Measurements from ENCODE around the gene STIMATE.

Gene STIMATE

DNA sequence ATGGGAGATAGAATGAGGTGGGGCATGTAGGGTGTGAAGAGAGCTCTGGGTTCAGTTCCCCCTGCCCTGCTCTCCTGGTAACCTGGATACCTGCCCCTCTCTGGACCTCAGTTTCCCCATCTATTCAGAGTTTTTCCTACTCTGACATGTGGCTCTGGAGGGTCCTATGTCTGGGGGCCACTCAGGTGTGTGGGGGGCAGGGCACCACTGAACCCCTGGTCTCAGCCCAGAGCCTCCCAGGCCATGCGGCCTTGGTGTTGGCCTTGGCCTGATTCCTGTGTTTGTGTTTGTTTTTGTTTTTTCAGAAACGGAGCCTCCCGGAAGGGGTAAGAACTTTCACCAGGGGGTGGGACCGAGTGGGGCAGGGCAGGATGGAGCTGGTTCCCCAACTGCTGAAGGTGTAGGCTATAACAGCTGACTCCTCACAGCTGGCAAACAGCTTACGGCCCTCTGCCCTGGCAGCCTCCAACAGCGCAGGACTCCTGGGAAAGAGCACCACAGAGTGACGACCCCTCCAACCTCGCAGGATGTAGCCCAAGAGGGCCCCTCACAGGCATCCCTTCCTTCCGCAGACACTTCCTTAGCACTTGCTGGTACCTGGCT lies 101.9 kb downstream of the STIMATE start:
- TF ChIP-seq EZH2phosphoT487 (IDR thresholded peaks at IDR 0.05; ENCODE audit: borderline replicate concordance, low read length) (no peak), CTCF (IDR thresholded peaks at IDR 0.05; ENCODE audit: low read depth, low read length, poor library complexity, severe bottlenecking) (no peak)

DNA sequence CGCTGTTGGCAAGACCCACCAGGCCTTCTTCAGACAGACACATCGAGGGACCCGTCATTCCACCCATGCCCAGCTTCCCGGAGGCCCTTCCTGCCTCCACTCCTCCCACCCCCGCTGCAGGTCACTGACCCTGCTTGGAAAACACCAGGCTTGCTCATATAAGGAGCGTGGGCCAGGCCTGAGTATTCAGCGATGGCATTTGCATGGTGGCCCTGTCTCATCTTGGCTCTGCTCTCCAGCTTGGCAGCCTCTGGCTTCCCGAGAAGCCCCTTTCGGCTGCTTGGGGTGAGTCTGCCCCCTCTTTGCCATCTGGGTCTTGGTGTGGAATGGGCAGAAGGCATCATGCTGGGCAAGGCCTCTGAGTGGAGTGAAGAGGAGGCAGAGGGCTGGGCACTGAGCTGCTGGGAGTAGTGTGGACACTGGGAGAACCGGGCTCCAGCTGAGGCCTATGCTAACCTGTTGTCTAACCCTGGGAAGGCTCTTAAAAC lies 102.7 kb downstream of the STIMATE start, which contains the start of gene ITIH3:
ITIH3 (plus strand) TSS at position 185 of the 488 bp plus-strand sequence; CDS start at position 193, 8 bp downstream.
- no peaks in the 10 kb centered on the region for H4K20me1 ChIP-seq (ENCODE audit: control insufficient read depth, insufficient read depth, low read depth, low read length)
- no peaks in the 10 kb centered on the region for H3K9me3 ChIP-seq (ENCODE audit: control insufficient read depth, insufficient read depth, low read length)
- no peaks in the 10 kb centered on the region for H3K27me3 ChIP-seq (ENCODE audit: control insufficient read depth, low read length)
- H3K27ac ChIP-seq (ENCODE audit: low read depth, low read length) = no peak within 1 kb of the TSS
- H3K79me2 ChIP-seq (ENCODE audit: control insufficient read depth, low read length) = no peaks in the 10 kb centered on the region
- H3K4me1 ChIP-seq (ENCODE audit: control insufficient read depth, low read length) = no peaks in the 10 kb centered on the region
- H3K4me3 ChIP-seq (ENCODE audit: low read length) = no peak within 1 kb of the TSS
- no peaks in the 10 kb centered on the region for H3K9me2 ChIP-seq (replicated peaks; ENCODE audit: control insufficient read depth, low read length)
- no peak within 1 kb of the TSS for H3K4me2 ChIP-seq (ENCODE audit: low read length)
- no peaks in the 10 kb centered on the region for H3F3A ChIP-seq (ENCODE audit: control insufficient read depth, insufficient read depth)
- TF ChIP-seq CTCF (IDR thresholded peaks at IDR 0.05; ENCODE audit: low read depth, low read length, poor library complexity, severe bottlenecking) = no peak
- TF ChIP-seq EZH2phosphoT487 (IDR thresholded peaks at IDR 0.05; ENCODE audit: borderline replicate concordance, low read length) = no peak
- no peaks in the 10 kb centered on the region for H3K36me3 ChIP-seq (ENCODE audit: control insufficient read depth, low read length)

More for the DNA sequence above, 101.9 kb downstream of the STIMATE start:
- no peaks in the 10 kb centered on the region for H3K9me2 ChIP-seq (replicated peaks; ENCODE audit: control insufficient read depth, low read length)
- H3K27ac ChIP-seq (ENCODE audit: low read depth, low read length) = no peak overlapping the region
- H3K4me2 ChIP-seq (ENCODE audit: low read length) = no peak overlapping the region
- H3K36me3 ChIP-seq (ENCODE audit: control insufficient read depth, low read length) = no peaks in the 10 kb centered on the region
- no peak overlapping the region for H3K4me3 ChIP-seq (ENCODE audit: low read length)
- H4K20me1 ChIP-seq (ENCODE audit: control insufficient read depth, insufficient read depth, low read depth, low read length) = no peaks in the 10 kb centered on the region
- no peaks in the 10 kb centered on the region for H3K79me2 ChIP-seq (ENCODE audit: control insufficient read depth, low read length)
- H3K27me3 ChIP-seq (ENCODE audit: control insufficient read depth, low read length) = no peaks in the 10 kb centered on the region
- H3F3A ChIP-seq (ENCODE audit: control insufficient read depth, insufficient read depth) = no peaks in the 10 kb centered on the region
- H3K4me1 ChIP-seq (ENCODE audit: control insufficient read depth, low read length) = no peaks in the 10 kb centered on the region
- H3K9me3 ChIP-seq (ENCODE audit: control insufficient read depth, insufficient read depth, low read length) = no peaks in the 10 kb centered on the region

DNA sequence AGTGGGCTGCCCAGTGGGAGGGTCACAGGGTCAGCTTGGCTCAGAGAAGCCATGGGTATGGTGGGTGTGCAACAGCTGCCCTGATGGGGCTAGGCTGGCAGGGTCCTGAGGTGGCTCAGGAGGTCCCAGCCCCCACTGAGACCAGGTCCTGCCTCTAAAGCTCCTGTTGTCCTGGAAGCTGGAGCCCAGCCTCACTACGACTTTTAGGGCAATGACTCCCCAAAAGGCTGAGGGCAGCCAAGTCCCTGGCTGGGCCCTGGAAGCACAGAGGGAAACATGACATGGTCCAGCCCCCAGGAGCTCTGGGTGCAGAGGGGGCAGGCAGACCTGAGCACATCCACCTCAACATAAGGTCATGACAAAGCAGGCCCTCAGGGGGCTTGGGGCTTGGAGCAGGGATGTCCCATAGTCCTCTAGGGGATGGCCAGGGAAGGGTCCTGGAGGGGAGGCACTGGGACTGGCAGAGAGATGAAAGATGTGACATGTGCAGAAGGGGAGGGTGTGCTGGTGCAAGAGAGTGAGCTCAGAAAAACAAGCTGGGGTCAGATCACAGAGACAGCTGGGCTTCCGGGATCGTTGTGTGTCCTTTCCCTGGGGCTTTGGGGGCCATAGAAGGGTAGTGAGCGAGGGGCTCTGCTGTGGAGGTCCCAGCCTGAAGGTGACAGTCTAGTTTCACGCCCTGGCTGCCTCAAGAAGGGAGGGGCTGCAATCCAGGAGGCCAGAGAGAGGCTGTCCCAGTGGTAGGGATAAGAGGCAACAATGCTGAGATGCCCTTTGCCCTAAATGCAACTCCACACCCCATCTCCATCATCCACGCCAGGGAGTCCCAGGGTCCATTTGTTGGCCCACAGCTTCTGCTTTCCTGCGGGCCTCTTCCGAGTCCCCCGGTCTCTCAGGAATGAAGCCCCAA lies 103.4 kb downstream of the STIMATE start:
- H3K4me2 ChIP-seq (ENCODE audit: low read length) = no peak overlapping the region
- no peaks in the 10 kb centered on the region for H3K27me3 ChIP-seq (ENCODE audit: control insufficient read depth, low read length)
- H3F3A ChIP-seq (ENCODE audit: control insufficient read depth, insufficient read depth) = no peaks in the 10 kb centered on the region
- no peak overlapping the region for H3K27ac ChIP-seq (ENCODE audit: low read depth, low read length)
- no peaks in the 10 kb centered on the region for H3K4me1 ChIP-seq (ENCODE audit: control insufficient read depth, low read length)
- H3K79me2 ChIP-seq (ENCODE audit: control insufficient read depth, low read length) = no peaks in the 10 kb centered on the region
- no peaks in the 10 kb centered on the region for H3K9me3 ChIP-seq (ENCODE audit: control insufficient read depth, insufficient read depth, low read length)
- TF ChIP-seq CTCF (IDR thresholded peaks at IDR 0.05; ENCODE audit: low read depth, low read length, poor library complexity, severe bottlenecking) (no peak), EZH2phosphoT487 (IDR thresholded peaks at IDR 0.05; ENCODE audit: borderline replicate concordance, low read length) (no peak)
- no peaks in the 10 kb centered on the region for H3K36me3 ChIP-seq (ENCODE audit: control insufficient read depth, low read length)
- H4K20me1 ChIP-seq (ENCODE audit: control insufficient read depth, insufficient read depth, low read depth, low read length) = no peaks in the 10 kb centered on the region
- H3K4me3 ChIP-seq (ENCODE audit: low read length) = no peak overlapping the region
- H3K9me2 ChIP-seq (replicated peaks; ENCODE audit: control insufficient read depth, low read length) = no peaks in the 10 kb centered on the region
